ENCODE measurements around the gene TLE2.
"Not testable (repeated sequence)": the region's sequence is repeated elsewhere in the genome, so short reads cannot be mapped to it uniquely, and the experiment has no call there.

TLE2 gene

GRCh38 chr19:3012621-3013262 lies 16.3 kb downstream of the TLE2 start:
- DNase-seq (ENCODE audit: low read depth in 3 of 3), result no peak

GRCh38 chr19:3012059-3012458 lies 17.0 kb downstream of the TLE2 start:
- not testable (repeated sequence) for DNase-seq (ENCODE audit: low read depth in 3 of 3)

DNA sequence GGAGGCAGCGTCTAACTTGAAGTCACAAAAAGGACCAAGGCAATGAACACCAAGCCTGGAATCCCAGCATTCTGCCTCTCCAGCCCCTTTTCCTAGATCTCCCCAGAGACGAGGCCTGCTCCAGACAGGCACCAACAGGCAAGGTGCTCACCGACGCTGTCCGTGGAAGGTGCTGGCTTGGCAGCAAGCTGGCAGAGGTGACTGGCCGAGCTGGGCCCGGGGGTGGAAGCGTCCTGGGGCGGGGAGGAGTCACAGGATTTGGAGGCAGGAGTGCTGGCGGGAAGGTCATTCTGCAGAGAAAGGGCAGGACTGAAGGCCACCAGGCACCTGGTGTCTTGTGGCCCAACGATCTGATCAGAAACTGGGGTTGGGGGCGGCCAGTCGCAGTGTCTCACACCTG lies 18.2 kb downstream of the TLE2 start:
- no peak for DNase-seq (ENCODE audit: low read depth in 3 of 3)

- DNase-seq (ENCODE audit: low read depth in 3 of 3), result no peak
Measured at GRCh38 chr19:3008994-3009393, 20.1 kb downstream of the TLE2 start.

GRCh38 chr19:3007975-3008374 lies 21.1 kb downstream of the TLE2 start:
- DNase-seq (ENCODE audit: low read depth in 3 of 3), result no peak

DNA sequence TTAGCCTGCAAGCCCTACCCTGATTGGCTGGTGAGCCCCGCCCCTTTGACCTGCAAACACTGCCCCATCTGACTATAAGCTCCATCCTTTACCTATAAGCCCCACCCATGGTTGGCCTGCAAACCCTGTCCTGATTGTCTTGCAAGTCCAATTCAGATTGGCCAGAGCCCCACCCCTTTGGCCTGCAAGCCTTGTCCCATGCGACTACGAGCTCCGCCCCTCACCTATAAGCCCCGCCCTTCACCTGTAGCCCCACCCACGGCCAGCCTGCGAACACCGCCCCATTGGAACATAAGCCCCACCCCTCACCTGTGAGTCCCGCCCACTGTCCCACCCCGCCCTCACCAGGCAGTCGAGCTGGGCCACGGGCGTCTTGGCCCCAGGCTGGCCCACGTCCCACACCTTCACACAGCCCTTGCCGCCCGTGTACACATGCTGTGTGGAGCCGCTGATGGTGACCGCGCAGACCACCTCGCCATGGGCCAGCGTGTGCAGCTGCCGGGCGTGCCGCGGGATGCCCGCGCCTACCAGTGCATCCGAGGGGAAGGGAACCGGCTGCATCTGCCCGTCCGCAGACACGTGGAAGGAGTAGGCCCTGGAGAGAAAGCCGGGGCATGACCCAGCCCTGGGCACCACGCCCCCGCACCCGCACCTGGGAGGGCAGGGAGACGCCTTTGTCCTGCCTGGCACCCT lies 22.9 kb downstream of the TLE2 start:
- peak in 1 of 3 experiments; percentile 32 for DNase-seq (ENCODE audit: low read depth in 3 of 3)

DNA sequence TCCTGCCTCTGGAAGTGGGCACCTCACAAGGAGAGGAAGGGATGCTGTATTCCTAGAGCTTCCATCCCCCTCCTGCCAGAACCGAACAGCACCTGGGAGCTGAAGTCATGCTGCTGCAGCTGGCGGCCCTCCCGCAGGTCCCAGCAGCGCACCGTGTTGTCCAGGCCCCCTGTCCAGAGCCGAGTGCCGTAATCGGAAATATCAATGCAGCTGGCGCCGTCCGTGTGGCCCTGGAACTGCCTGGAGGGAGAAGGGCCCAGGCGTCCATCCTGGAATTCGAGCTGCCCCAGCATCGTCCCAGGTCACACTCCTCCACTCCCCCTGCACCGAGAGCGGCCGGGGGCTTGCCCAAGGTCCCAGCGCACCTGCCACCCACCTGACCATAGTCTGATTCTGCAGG lies 23.7 kb downstream of the TLE2 start:
- no peak for DNase-seq (ENCODE audit: low read depth in 3 of 3)

- no peak for DNase-seq (ENCODE audit: low read depth in 3 of 3)
Measured at GRCh38 chr19:3004522-3004921, 24.6 kb downstream of the TLE2 start.

- no peak for DNase-seq (ENCODE audit: low read depth in 3 of 3)
Measured at GRCh38 chr19:3003046-3003445, 26.0 kb downstream of the TLE2 start.

DNA sequence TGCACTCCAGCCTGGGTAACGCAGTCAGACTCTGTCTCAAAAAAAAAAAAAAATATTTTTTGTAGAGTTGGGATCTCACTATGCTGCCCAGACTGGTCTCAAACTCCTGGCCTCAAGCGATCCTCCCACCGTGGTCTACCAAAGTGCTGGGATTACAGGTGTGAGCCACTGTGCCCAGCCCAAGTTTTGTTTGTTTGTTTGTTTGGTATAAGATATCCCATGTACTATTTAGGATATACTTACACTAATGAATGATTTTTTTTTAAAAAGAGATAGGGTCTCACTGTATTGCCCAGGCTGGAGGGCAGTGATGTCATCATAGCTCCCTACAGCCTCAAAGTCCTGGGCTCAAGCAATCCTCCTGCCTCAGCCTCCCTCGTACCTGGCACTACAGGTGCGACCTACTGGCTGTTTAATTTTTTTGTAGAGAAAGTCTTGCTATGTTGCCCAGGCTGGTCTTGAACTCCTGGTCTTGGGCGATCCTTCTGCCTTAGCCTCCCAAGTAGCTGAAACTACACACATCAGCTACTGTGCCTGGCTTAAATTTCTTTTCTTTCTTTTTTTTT lies 27.8 kb downstream of the TLE2 start:
- DNase-seq (ENCODE audit: low read depth in 3 of 3), result no peak

- no peak for DNase-seq (ENCODE audit: low read depth in 3 of 3)
Measured at GRCh38 chr19:2998642-2999041, 30.4 kb downstream of the TLE2 start.

DNA sequence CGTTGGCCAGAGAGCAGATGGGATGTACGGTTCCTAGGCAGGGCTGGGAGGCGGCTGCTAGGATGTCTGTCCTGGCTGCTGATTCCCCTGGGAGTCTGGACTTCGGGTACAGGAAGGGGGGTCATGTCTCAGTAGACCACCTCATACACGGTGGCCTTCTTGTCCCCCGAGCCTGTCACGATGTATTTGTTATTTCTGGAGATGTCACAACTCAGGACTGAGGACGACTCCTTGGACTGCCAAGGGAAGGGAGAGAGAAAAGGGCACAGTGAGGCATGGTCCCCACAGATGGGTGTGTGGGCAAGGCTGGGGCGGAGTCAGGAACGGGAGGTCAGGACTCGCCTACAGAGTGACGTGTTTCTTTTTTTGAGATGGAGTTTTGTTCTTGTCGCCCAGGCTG lies 31.4 kb downstream of the TLE2 start:
- DNase-seq (ENCODE audit: low read depth in 3 of 3), result no peak

DNA sequence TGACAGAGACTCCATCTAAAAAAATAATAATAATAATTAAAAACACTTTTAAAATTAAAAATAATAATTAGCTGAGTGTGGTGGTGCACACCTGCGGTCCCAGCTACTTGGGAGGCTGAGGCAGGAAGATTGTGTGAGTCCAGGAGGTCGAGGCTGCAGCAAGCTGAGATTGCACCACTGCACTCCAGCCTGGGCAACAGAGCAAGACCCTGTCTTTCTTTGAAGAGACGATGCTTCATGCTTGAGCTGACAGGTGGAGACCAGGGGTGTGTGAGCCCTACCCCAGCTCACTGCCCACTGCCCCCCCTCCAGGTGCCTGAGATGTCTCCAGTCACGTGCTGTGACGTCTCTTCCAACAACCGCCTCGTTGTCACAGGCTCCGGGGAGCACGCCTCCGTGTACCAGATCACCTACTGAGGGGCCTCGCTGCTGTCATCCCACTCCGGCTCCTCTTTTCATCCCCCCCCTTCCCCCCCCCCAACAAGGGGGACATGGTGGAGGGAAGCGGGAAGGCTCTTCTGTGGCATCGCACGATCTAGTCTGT lies 34.4 kb downstream of the TLE2 start:
- DNase-seq (ENCODE audit: low read depth in 3 of 3), result no peak

GRCh38 chr19:2993579-2993978 lies 35.5 kb downstream of the TLE2 start:
- DNase-seq (ENCODE audit: low read depth in 3 of 3), result no peak

GRCh38 chr19:2992958-2993357 lies 36.1 kb downstream of the TLE2 start:
- DNase-seq (ENCODE audit: low read depth in 3 of 3), result no peak

DNA sequence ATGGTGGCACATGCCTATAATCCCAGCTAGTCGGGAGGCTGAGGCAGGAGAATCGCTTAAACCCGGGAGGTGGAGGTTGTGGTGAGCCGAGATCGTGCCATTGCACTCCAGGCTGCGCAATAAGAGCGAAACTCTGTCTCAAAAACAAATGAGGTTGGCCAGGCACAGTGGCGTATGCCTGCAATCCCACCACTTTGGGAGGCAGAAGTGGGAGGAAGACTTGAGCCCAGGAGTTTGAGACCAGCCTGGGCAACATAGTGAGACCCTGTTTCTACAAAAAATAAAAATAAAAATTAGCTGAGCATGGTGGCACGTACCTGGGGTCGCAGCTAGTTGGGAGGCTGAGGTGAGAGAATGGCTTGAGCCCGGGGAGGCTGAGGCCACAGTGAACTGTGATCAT lies 36.7 kb downstream of the TLE2 start:
- DNase-seq (ENCODE audit: low read depth in 3 of 3), result not testable (repeated sequence)

- DNase-seq (ENCODE audit: low read depth in 3 of 3), result no peak
Measured at GRCh38 chr19:2989236-2989946, 39.7 kb downstream of the TLE2 start.

DNA sequence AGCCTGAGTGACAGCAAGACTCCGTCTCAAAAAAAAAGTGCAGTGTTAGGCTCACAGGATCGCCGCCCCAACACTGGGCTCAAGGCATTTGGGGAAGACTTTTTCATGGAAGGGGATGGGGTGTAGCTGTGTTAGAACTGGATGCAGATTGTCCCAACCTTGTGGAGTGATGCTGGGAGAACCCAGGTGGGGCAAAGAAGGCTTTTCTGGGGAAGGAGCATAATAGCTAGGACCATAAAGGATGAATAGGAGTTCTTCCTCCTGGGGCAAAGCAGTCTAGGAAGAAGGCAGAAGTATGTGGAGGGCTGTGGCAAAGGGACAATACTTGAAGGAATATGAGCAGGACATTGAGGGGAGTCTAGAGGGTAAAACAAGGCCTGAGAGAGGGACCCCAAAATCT lies 40.5 kb downstream of the TLE2 start:
- no peak for DNase-seq (ENCODE audit: low read depth in 3 of 3)

- no peak for DNase-seq (ENCODE audit: low read depth in 3 of 3)
Measured at GRCh38 chr19:2987797-2988196, 41.3 kb downstream of the TLE2 start.

- DNase-seq (ENCODE audit: low read depth in 3 of 3), result no peak
Measured at GRCh38 chr19:2986951-2987524, 42.0 kb downstream of the TLE2 start.

- DNase-seq (ENCODE audit: low read depth in 3 of 3), result no peak
Measured at GRCh38 chr19:2984215-2984528, 44.9 kb downstream of the TLE2 start.

Measured in stimulated activated CD4-positive, alpha-beta T cell treated with anti-CD3 and anti-CD28 coated beads, TNF-alpha, amount 100 ng/mL, for 24 hours (primary cell).